AG04449 (cell line): ENCODE data around the gene BTG2.

ENCODE experiments used
- CTCF ChIA-PET: fragments of 350-600 bp; formaldehyde crosslinking; extraction: SDS; loops from one replicate; lab custom pipeline; 2021; ENCODE audit warnings: antibody characterized with exemption; lab: Yijun Ruan, JAX
- POLR2A ChIA-PET: fragments of 400-600, 350-600 bp; formaldehyde crosslinking; extraction: SDS; loops from one replicate; lab custom pipeline; 2020; ENCODE audit warnings: antibody characterized with exemption, inconsistent platforms; lab: Yijun Ruan, JAX
- DNase-seq: peaks from one replicate; pipeline ENCODE4 v3.0.0-alpha.2; 2010; ENCODE audit warnings: low read depth, low spot score
- H3K4me3 ChIP-seq: 2 replicates; pipeline ENCODE4 v1.5.1; 2011; ENCODE audit warnings: low read depth, mild to moderate bottlenecking, control low read depth, low read length
- TF ChIP-seq, protein P1 (sequence below): IDR thresholded peaks from one replicate; pipeline ENCODE4 v1.5.1; 2011; ENCODE audit warnings: mild to moderate bottlenecking, moderate library complexity, low read length, control low read depth, inconsistent platforms; ENCODE audit not compliant: insufficient read depth; ENCODE audit errors: missing control alignments

BTG2 gene

GRCh38 chr1:203271018-203271743 is 34.1 kb upstream of the BTG2 start:
- H3K4me3 ChIP-seq: no peak overlapping the region
- ChIA-PET POLR2A (no interaction called here), CTCF (interaction anchor here (0.7 to 13.0 kb wide), 26 partner anchors 12 to 395 kb away, joined by 3 to 429 read pairs (median 10); partner anchors contain the start of genes ADORA1, BTG2, FMOD and OPTC)
- DNase-seq: peak; percentile 24
- TF ChIP-seq, protein P1, sequence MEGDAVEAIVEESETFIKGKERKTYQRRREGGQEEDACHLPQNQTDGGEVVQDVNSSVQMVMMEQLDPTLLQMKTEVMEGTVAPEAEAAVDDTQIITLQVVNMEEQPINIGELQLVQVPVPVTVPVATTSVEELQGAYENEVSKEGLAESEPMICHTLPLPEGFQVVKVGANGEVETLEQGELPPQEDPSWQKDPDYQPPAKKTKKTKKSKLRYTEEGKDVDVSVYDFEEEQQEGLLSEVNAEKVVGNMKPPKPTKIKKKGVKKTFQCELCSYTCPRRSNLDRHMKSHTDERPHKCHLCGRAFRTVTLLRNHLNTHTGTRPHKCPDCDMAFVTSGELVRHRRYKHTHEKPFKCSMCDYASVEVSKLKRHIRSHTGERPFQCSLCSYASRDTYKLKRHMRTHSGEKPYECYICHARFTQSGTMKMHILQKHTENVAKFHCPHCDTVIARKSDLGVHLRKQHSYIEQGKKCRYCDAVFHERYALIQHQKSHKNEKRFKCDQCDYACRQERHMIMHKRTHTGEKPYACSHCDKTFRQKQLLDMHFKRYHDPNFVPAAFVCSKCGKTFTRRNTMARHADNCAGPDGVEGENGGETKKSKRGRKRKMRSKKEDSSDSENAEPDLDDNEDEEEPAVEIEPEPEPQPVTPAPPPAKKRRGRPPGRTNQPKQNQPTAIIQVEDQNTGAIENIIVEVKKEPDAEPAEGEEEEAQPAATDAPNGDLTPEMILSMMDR: no peak

GRCh38 chr1:203271962-203272632 is 33.2 kb upstream of the BTG2 start:
- no peak overlapping the region for H3K4me3 ChIP-seq
- TF ChIP-seq, protein P1: no peak
- POLR2A ChIA-PET: no interaction called here
- CTCF ChIA-PET: interaction anchor here (1.0 to 13.0 kb wide), 27 partner anchors 8 to 271 kb away, joined by 3 to 429 read pairs (median 4); partner anchors contain the start of genes ADORA1, BTG2, OPTC and PRELP
- DNase-seq: no peak

DNA sequence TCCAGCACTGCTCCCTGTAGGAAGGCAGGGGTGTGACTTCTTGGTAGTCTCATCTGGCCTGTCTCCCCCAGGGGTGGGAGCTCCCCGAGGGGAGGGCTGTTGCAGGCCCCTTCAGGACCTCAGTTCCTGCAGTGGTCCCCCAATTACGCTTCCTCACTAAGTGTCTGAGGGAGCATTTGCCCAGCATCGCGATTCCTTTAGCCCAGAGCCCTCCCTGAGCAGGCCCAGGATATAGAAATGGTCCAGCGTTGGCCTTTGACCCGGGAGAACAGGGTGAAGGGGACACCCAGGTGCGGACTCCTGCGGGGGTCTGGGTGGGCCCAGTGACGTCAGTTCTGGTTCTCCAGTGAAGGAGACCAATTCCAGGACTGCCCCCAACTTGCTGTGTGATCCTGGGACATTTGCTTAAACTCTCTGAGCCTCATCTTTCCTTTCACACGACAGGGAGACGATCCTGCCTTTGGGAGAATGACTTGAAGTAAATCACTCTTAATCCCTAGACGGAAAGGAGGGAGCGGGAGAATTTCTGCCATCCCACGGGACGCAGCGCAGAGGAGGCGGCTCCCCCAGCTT is 32.6 kb upstream of the BTG2 start:
- TF ChIP-seq, protein P1: no peak
- ChIA-PET CTCF (interaction anchor here (0.6 to 13.0 kb wide), 30 partner anchors 9 to 474 kb away, joined by 3 to 429 read pairs (median 4); partner anchors contain the start of genes BTG2, FMOD, OPTC and PRELP), POLR2A (no interaction called here)

GRCh38 chr1:203273206-203273868 is 32.0 kb upstream of the BTG2 start:
- H3K4me3 ChIP-seq: peak overlapping the region; percentile 25
- ChIA-PET POLR2A (no interaction called here), CTCF (interaction anchor here (0.6 to 13.0 kb wide), 35 partner anchors 9 to 474 kb away, joined by 3 to 429 read pairs (median 4); partner anchors contain the start of genes BTG2, FMOD, OPTC and PPFIA4)
- TF ChIP-seq, protein P1: peak; percentile 96
- DNase-seq: peak; percentile 17

More for the DNA sequence above, 32.6 kb upstream of the BTG2 start:
- DNase-seq: no peak
- H3K4me3 ChIP-seq: no peak overlapping the region

DNA sequence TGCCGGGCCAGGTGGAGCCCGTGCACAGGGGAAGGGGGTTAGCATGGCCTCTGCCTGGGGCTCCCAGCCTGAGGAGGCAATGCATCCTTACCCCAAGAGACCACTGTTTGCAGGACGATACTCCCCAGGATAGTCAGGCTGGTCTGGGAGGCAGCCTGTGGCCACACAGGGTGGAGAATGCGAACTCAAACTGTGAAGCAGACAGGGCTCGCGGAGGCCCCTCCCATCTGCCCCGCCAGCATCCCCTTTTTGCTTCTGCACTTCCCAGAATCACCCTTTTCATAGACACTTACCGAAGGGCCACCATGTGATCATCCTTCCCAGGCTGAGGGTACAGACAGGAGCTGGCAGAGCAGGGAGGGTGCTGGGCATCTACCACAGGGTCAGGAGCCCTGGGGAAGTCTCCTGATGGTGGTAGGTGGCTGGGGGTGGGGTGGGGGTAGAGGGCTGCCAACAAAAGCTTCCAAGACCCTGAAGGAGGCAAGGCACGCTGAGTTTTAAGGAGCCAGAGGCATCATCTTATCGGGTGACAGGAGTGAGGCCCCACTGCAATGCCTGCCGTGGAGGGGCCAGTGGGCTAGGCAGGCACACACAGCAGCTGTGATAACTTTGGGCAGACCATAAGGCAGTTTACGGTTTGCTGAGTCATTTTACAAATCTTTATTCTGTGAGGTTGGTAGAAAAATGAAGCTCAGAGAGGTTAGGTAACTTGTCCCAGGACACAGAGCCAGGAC is 31.3 kb upstream of the BTG2 start:
- POLR2A ChIA-PET: no interaction called here
- H3K4me3 ChIP-seq: no peak overlapping the region
- CTCF ChIA-PET: interaction anchor here (0.9 to 9.9 kb wide), 18 partner anchors 10 to 426 kb away, joined by 3 to 160 read pairs (median 7); partner anchors contain the start of genes OPTC and PPFIA4
- TF ChIP-seq, protein P1: no peak
- no peak for DNase-seq
